Measurements from ENCODE around the gene NATD1.

- no peak for TF ChIP-seq STAT6 (CRISPR knock-in tag; IDR thresholded peaks at IDR 0.05)
- no peak for TF ChIP-seq IFI16 (CRISPR knock-in tag; IDR thresholded peaks at IDR 0.05)
- no peak for TF ChIP-seq CTCF (IDR thresholded peaks at IDR 0.05 in 2 of 3, conservative IDR thresholded peaks at IDR 0.05 in 1 of 3; ENCODE audit: insufficient read depth in 2 of 3, low read depth in 1 of 3, low read length in 3 of 3)
- no peak for TF ChIP-seq SP1 (CRISPR knock-in tag; IDR thresholded peaks at IDR 0.05)
- no peak for TF ChIP-seq ZNF778 (CRISPR knock-in tag; IDR thresholded peaks at IDR 0.05)
- TF ChIP-seq SUPT5H (IDR thresholded peaks at IDR 0.05): no peak
- TF ChIP-seq HNRNPK (IDR thresholded peaks at IDR 0.05; ENCODE audit: low read depth, low read length, poor library complexity, severe bottlenecking): no peak
- no peak for TF ChIP-seq FOXJ3 (CRISPR knock-in tag; IDR thresholded peaks at IDR 0.05)
- no peak for TF ChIP-seq ETV6 (IDR thresholded peaks at IDR 0.05; ENCODE audit: borderline replicate concordance in 1 of 2, low read depth in 2 of 2, low read length in 1 of 2)
- no peak for TF ChIP-seq ETV6 (CRISPR knock-in tag; IDR thresholded peaks at IDR 0.05; ENCODE audit: borderline replicate concordance)
- TF ChIP-seq KDM1A (IDR thresholded peaks at IDR 0.05): no peak
- no peak for TF ChIP-seq SAFB2 (IDR thresholded peaks at IDR 0.05; ENCODE audit: borderline replicate concordance, low read depth, low read length, severe bottlenecking)
Observed at GRCh38 chr17:21298056-21298982, 45.1 kb upstream of the NATD1 start.

Data from K562 (cell line).